ENCODE data around the gene ANKRD9. TPM values are rescaled to one million over a fixed set of nuclear protein-coding genes. Genes with fewer than 3 reads are reported as not detected.

ANKRD9 gene
- total RNA-seq, 1 donor, result 15.6 TPM

- H4K20me1 ChIP-seq (ENCODE audit: insufficient read depth, low read length), result peaks cover 1% of the 10 kb centered on the region
- H3K9me3 ChIP-seq (ENCODE audit: low read depth, low read length), result no peaks in the 10 kb centered on the region
- peak; percentile 14 for TF ChIP-seq CTCF (IDR thresholded peaks at IDR 0.05; ENCODE audit: extremely low read depth, low read depth, low read length)
- H3K79me2 ChIP-seq (ENCODE audit: insufficient read depth, low read length), result no peaks in the 10 kb centered on the region
- DNase-seq (ENCODE audit: insufficient read length, low spot score, missing footprints), result peak; percentile 55
- peaks cover 9% of the 10 kb centered on the region for H3K4me1 ChIP-seq (ENCODE audit: insufficient read depth, low read length)
- no peak overlapping the region for H3K4me2 ChIP-seq (ENCODE audit: insufficient read depth, low read length)
- H3K4me3 ChIP-seq (ENCODE audit: insufficient read depth, low read length), result no peak overlapping the region
- no peaks in the 10 kb centered on the region for H3K27me3 ChIP-seq (ENCODE audit: insufficient read depth, low read length)
- H3K27ac ChIP-seq (ENCODE audit: low read depth, low read length), result no peak overlapping the region
- H3K36me3 ChIP-seq (ENCODE audit: insufficient read depth, low read length), result no peaks in the 10 kb centered on the region
- no peak overlapping the region for H2AFZ ChIP-seq (ENCODE audit: low read length)
Observed at GRCh38 chr14:102486513-102487203, 22.9 kb downstream of the ANKRD9 start.

GRCh38 chr14:102485693-102486512 is 23.7 kb downstream of the ANKRD9 start:
- Histone ChIP-seq H4K20me1 (ENCODE audit: insufficient read depth, low read length) (no peaks in the 10 kb centered on the region), H3K36me3 (ENCODE audit: insufficient read depth, low read length) (no peaks in the 10 kb centered on the region), H3K27ac (ENCODE audit: low read depth, low read length) (no peak overlapping the region), H3K27me3 (ENCODE audit: insufficient read depth, low read length) (no peaks in the 10 kb centered on the region), H3K4me2 (ENCODE audit: insufficient read depth, low read length) (no peak overlapping the region), H3K79me2 (ENCODE audit: insufficient read depth, low read length) (no peaks in the 10 kb centered on the region), H3K9me3 (ENCODE audit: low read depth, low read length) (no peaks in the 10 kb centered on the region), H2AFZ (ENCODE audit: low read length) (no peak overlapping the region), H3K4me1 (ENCODE audit: insufficient read depth, low read length) (peaks cover 12% of the 10 kb centered on the region), H3K4me3 (ENCODE audit: insufficient read depth, low read length) (no peak overlapping the region)
- TF ChIP-seq CTCF (IDR thresholded peaks at IDR 0.05; ENCODE audit: extremely low read depth, low read depth, low read length), result no peak
- DNase-seq (ENCODE audit: insufficient read length, low spot score, missing footprints), result no peak

- no peak overlapping the region for H2AFZ ChIP-seq (ENCODE audit: low read length)
- no peaks in the 10 kb centered on the region for H3K79me2 ChIP-seq (ENCODE audit: insufficient read depth, low read length)
- no peak overlapping the region for H3K4me2 ChIP-seq (ENCODE audit: insufficient read depth, low read length)
- H3K36me3 ChIP-seq (ENCODE audit: insufficient read depth, low read length), result no peaks in the 10 kb centered on the region
- DNase-seq (ENCODE audit: insufficient read length, low spot score, missing footprints), result no peak
- no peak overlapping the region for H3K27ac ChIP-seq (ENCODE audit: low read depth, low read length)
- no peaks in the 10 kb centered on the region for H3K9me3 ChIP-seq (ENCODE audit: low read depth, low read length)
- no peaks in the 10 kb centered on the region for H4K20me1 ChIP-seq (ENCODE audit: insufficient read depth, low read length)
- H3K27me3 ChIP-seq (ENCODE audit: insufficient read depth, low read length), result no peaks in the 10 kb centered on the region
- H3K4me1 ChIP-seq (ENCODE audit: insufficient read depth, low read length), result peaks cover 12% of the 10 kb centered on the region
- no peak overlapping the region for H3K4me3 ChIP-seq (ENCODE audit: insufficient read depth, low read length)
- TF ChIP-seq CTCF (IDR thresholded peaks at IDR 0.05; ENCODE audit: extremely low read depth, low read depth, low read length), result no peak
Observed at GRCh38 chr14:102484316-102484715, 25.3 kb downstream of the ANKRD9 start.

- Histone ChIP-seq H4K20me1 (ENCODE audit: insufficient read depth, low read length) (no peaks in the 10 kb centered on the region), H3K79me2 (ENCODE audit: insufficient read depth, low read length) (no peaks in the 10 kb centered on the region), H3K27ac (ENCODE audit: low read depth, low read length) (peak overlapping the region; percentile 54), H3K4me3 (ENCODE audit: insufficient read depth, low read length) (no peak overlapping the region), H3K4me1 (ENCODE audit: insufficient read depth, low read length) (peaks cover 8% of the 10 kb centered on the region), H3K27me3 (ENCODE audit: insufficient read depth, low read length) (no peaks in the 10 kb centered on the region), H3K9me3 (ENCODE audit: low read depth, low read length) (no peaks in the 10 kb centered on the region), H2AFZ (ENCODE audit: low read length) (no peak overlapping the region), H3K4me2 (ENCODE audit: insufficient read depth, low read length) (no peak overlapping the region), H3K36me3 (ENCODE audit: insufficient read depth, low read length) (no peaks in the 10 kb centered on the region)
- no peak for TF ChIP-seq CTCF (IDR thresholded peaks at IDR 0.05; ENCODE audit: extremely low read depth, low read depth, low read length)
- DNase-seq (ENCODE audit: insufficient read length, low spot score, missing footprints), result peak; percentile 88
Observed at GRCh38 chr14:102481791-102482238, 27.8 kb downstream of the ANKRD9 start.

Measured in osteoblast (primary cell).